Kasumi-1 (cell line): ENCODE measurements around the gene ELL.

Experiments
- DNase-seq, 2 experiments: peaks; one replicate each; lab custom pipeline; 2025; lab: John Stamatoyannopoulos, UW

ELL gene

GRCh38 chr19:18504886-18505610, 16.8 kb downstream of the ELL start:
- no peak for DNase-seq

- no peak for DNase-seq
Measured at GRCh38 chr19:18503971-18504885, 17.6 kb downstream of the ELL start.

DNA sequence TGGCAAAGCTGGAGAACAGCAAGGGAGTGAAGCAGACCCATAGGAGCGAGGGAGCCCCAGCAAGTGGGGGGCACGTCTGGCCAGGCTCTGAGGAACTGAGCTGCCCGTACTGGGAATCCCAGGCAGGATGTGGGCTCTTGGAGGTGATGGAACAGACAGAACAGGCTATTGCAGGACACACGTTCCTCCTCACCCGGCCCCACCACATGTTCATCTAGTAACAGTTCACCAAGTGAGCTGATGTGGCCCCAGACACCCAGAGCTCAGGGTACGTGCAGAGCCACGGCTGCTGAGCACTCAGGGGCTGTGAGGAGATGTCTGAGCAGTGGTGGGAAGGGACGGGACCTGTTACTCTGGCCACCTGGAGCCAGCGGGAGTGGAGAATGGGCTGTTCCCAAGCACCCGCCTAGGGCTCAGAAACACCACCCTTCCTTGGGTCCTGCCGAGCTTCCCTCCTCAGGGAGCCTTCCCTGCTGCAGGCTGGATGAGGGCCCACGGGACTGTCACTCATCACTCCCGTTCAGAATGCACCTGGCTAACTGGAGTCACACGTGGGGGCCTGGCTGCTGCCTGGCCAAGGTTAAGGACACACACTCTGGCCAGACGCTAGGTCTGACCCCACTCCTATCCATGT, 18.4 kb downstream of the ELL start:
- peak in 1 of 2 experiments; percentile 21 for DNase-seq

GRCh38 chr19:18502638-18503294, 19.1 kb downstream of the ELL start:
- DNase-seq: peak; percentile 48 to 58

GRCh38 chr19:18502246-18502637, 19.6 kb downstream of the ELL start:
- no peak for DNase-seq

GRCh38 chr19:18501832-18502231, 20.0 kb downstream of the ELL start:
- peak; percentile 57 to 67 for DNase-seq

GRCh38 chr19:18501351-18501750, 20.5 kb downstream of the ELL start:
- DNase-seq: no peak

DNA sequence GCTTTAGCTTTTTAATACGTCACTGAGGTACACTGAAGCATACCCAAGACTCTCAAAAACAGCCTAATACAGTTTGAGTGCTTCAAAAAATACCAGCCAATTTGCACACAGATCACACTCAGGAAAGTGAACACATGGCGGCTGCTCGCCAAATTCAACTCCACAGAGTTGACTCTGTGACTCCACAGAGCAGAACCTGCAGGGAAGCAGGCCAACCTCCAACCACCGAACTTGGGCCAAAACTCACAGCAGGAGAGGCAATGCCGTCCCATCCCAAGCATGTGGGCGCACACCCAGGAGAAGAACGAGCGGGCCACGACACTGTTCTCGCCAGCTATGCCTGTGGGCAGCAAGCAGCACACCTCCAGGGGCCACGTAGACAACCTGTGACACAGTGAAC, 21.1 kb downstream of the ELL start:
- no peak for DNase-seq

GRCh38 chr19:18500376-18500775, 21.5 kb downstream of the ELL start:
- DNase-seq: no peak

- DNase-seq: no peak
Measured at GRCh38 chr19:18499055-18499775, 22.7 kb downstream of the ELL start.

DNA sequence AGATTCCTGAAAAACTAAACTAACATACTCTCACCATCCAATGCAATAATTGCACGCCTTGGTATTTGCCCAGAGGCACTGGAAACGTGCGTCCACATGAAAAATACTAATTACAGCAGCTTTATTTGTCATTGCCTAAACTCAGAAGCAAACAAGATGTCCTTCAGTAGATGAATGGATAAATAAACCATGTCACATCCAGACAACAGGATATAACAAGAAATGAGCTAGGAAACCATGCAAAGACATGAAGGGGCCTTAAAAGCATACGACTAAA, 25.0 kb downstream of the ELL start:
- no peak for DNase-seq

DNA sequence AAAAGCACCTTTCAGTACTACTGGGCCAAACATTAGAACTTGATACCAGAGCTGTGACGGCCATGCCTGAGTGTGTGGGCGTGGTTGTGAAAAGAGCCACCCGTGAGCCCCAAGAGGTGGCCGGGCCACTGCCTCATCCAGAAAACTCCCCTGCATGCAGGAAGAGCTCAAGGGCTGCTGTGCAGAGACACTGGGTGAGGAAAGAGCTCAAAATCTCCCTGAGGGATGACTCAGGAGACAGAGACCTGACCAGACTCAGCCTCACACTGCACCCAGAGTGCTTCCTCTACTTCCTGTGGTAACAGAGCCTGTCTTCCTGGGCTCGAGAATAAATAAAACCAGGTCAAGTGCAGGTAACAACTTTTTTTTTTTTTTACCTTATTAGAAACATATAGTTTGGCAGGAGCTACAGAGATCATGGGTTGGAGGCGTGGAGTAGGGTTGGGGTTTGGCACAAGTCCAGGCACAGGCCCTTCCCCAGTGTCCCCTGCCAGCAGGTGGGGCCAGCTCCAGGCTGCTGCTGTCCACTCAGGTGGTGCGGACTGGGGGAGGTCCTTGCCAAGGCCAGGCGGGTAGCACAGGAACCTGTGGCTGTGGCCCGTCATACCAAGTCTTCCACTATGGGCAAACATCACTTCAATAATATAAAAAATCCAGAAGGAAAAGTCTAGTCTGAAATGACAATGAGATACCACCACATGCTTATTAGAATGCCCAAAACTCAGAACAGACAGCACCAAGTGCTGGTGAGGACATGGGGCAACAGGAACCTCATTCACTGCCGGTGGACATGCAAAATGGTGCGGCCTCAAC, 25.5 kb downstream of the ELL start:
- DNase-seq: peak; percentile 93 to 95

DNA sequence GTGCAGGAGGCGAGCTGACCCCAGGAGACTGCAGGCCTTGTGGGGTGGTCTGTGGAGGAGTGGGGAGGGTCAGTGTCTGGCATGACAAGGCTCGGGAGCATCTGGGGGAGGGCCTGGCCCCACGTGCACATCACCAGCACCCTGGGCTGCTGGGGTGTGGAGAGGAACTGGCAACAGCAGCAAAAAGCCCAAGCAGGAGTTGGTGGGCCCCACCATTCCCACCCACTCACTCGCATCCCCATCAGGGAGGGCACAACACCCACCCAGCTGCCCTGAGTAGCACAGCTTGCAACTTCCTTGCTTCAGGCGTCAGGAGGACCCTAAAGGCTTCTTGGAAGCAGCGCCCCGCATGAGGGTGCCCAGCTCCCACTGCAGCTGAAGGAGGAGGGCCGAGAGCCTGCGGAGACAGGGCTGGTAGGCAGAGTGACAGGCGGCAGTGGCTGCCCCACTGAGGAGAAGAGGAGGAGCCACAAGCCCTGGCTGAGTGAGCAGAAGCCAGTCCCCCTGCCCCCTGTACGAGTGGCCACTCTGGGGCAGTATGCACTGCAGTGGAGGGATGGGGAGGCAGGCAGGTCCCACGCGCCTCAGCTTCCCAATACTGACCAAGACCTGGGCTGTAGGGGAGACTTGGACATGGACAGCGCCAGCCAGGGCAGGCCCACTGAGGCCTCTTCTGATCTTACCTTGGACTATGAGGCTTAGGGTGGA, 26.5 kb downstream of the ELL start:
- DNase-seq: no peak

- no peak for DNase-seq
Measured at GRCh38 chr19:18494267-18494607, 27.6 kb downstream of the ELL start.

DNA sequence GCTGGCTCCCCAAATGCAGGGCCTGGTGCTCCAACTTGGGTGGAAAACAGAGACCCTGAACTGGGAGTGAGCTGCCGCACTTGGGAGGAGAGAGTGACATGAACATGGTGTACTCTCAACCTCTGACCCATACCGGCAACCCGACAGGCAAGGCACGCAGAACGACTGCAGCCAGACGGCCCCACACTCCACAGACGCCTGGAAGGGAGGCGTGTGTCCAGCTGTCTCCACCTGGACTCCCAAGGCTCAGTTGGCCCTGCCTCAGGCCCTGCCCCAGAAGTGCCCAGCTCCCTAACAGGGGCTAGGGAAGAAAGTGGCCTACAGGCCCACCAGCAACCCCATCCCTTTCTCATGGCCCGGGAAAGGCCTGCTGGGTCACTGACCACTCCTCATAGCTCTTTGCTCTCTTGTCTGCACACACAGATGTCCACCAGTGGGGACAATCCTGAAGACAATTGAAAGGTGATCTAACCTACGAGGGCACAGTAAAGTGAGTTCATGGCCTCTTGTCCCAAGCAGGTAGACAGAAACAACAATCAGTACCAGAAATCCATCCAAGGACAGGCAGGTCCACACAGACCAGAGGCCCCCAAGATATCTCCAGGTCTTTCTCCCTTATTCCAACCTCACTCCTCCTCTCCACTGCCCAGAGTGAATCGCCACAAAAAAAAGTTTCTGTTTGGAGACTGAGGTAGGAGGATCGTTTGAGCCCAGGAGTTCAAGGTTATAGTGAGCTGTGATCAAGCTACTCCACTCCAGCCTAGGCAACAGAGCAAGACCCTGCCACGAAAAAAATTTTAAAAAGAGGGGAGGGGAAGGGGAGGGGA, 28.2 kb downstream of the ELL start:
- DNase-seq: no peak

- DNase-seq: no peak
Measured at GRCh38 chr19:18491995-18492953, 29.6 kb downstream of the ELL start.

GRCh38 chr19:18490728-18491127, 31.1 kb downstream of the ELL start:
- DNase-seq: no peak

GRCh38 chr19:18489627-18490184, 32.2 kb downstream of the ELL start:
- no peak for DNase-seq
